K562 (cell line): Measurements from ENCODE around the gene CPM. TPM values are rescaled to one million over a fixed set of nuclear protein-coding genes. Genes with fewer than 3 reads are reported as not detected.

Experiments
- ATAC-seq: fragments of 200-7000 bp; cut with Tn5 transposase; 3 replicates; pipeline ENCODE4 v1.9.1; 2020; ENCODE audit warnings: moderate library complexity
- BruUV-seq: library from RNA; stranded (reverse); fragments of 400-500 nt; replicated peaks from 2 replicates; lab custom pipeline; 2021; lab: Mats Ljungman, UMichigan
- CTCF ChIA-PET: fragments of 300-600 bp; formaldehyde crosslinking; extraction: SDS; loops from one replicate; lab custom pipeline; 2021; ENCODE audit warnings: low intra/inter-chr PET ratio; lab: Yijun Ruan, JAX
- POLR2A ChIA-PET: fragments of 300-600, 350-650 bp; sonication (Branson Sonifier 250); formaldehyde crosslinking; extraction: SDS; loops from one replicate; lab custom pipeline; 2021; ENCODE audit warnings: antibody characterized with exemption, inconsistent platforms; lab: Yijun Ruan, JAX
- DNase-seq, 4 experiments: peaks; one replicate each; pipeline versions ENCODE4 v3.0.0 to v3.0.0-alpha.2; 2011 to 2018; ENCODE audit warnings: low spot score in 3 of 4, mixed read lengths in 3 of 4; ENCODE audit errors: extremely low read depth in 1 of 4
- FAIRE-seq: peaks from 2 replicates; lab custom pipeline; 2011; peaks lifted over from hg19 to GRCh38; lab: Jason Lieb, UNC
- H2AFZ ChIP-seq: 2 replicates; pipeline ENCODE4 v1.6.0; 2011; ENCODE audit warnings: low read depth, low read length, control low read depth, inconsistent platforms
- H3K27ac ChIP-seq: fragments of 200-600 bp; 3 replicates; pipeline ENCODE4 v1.8.0; 2011; ENCODE audit warnings: low read depth, mild to moderate bottlenecking, control low read depth, inconsistent platforms, low read length, moderate library complexity, mixed read lengths; ENCODE audit errors: extremely low read depth
- H3K27me3 ChIP-seq, 2 experiments: fragments of 300-600 bp in 1 of 2; 2 replicates in 1 of 2; 3 replicates in 1 of 2; pipeline versions ENCODE4 v1.6.0 to v1.8.0; 2011; ENCODE audit warnings: inconsistent platforms in 2 of 2, low read length in 2 of 2, mild to moderate bottlenecking in 1 of 2, mixed read lengths in 1 of 2, moderate library complexity in 1 of 2; ENCODE audit not compliant: control insufficient read depth in 2 of 2, insufficient read depth in 2 of 2
- H3K36me3 ChIP-seq: fragments of 300-600 bp; 3 replicates; pipeline ENCODE4 v1.8.0; 2011; ENCODE audit warnings: mild to moderate bottlenecking, low read length, inconsistent platforms; ENCODE audit not compliant: control insufficient read depth, insufficient read depth
- H3K4me1 ChIP-seq, 2 experiments: fragments of 200-600 bp in 1 of 2; replicated peaks in 1 of 2; 2 replicates in 1 of 2; 3 replicates in 1 of 2; pipeline versions ENCODE4 v1.5.1 to v1.8.0; 2011; ENCODE audit warnings: inconsistent platforms in 2 of 2, low read length in 2 of 2, mild to moderate bottlenecking in 1 of 2, mixed read lengths in 1 of 2, moderate library complexity in 1 of 2; ENCODE audit not compliant: control insufficient read depth in 2 of 2, insufficient read depth in 2 of 2
- H3K4me2 ChIP-seq: 2 replicates; pipeline ENCODE4 v1.6.1; 2011; ENCODE audit warnings: low read length, control low read depth, inconsistent platforms, mixed read lengths; ENCODE audit not compliant: insufficient read depth
- H3K4me3 ChIP-seq: fragments of 200-600 bp; sonication (generic), shearing (Covaris generic); 2 replicates; pipeline ENCODE4 v1.5.1; 2016; ENCODE audit warnings: control low read depth, inconsistent platforms
- H3K79me2 ChIP-seq: fragments of 200-600 bp; 3 replicates; pipeline ENCODE4 v1.8.0; 2011; ENCODE audit warnings: low read length, inconsistent platforms; ENCODE audit not compliant: control insufficient read depth, insufficient read depth
- H3K9ac ChIP-seq, 2 experiments: 2 replicates each; pipeline versions ENCODE4 v1.6.0 to v1.6.1; 2011; ENCODE audit warnings: low read depth in 2 of 2, low read length in 2 of 2, control low read depth in 1 of 2, inconsistent platforms in 1 of 2, mild to moderate bottlenecking in 1 of 2, mixed read lengths in 1 of 2; ENCODE audit not compliant: insufficient read depth in 1 of 2
- H3K9me1 ChIP-seq: one replicate; pipeline ENCODE4 v1.6.0; 2011; ENCODE audit warnings: inconsistent platforms, mild to moderate bottlenecking, low read length, moderate library complexity; ENCODE audit not compliant: control insufficient read depth, insufficient read depth
- H3K9me3 ChIP-seq: replicated peaks from 2 replicates; pipeline ENCODE4 v1.5.1; 2011; ENCODE audit warnings: low read depth, low read length, inconsistent platforms; ENCODE audit not compliant: control insufficient read depth, insufficient read depth
- H4K20me1 ChIP-seq: replicated peaks from 2 replicates; pipeline ENCODE4 v1.6.1; 2011; ENCODE audit warnings: low read length, inconsistent platforms, mixed read lengths; ENCODE audit not compliant: control insufficient read depth, insufficient read depth
- ATF2 ChIP-seq: sonication (generic); formaldehyde crosslinking; IDR thresholded peaks from 2 replicates; pipeline ENCODE4 v1.8.1; 2022; ENCODE audit warnings: missing genetic modification reagents
- BRD4 ChIP-seq: fragments of 200-600 bp; sonication (generic); IDR thresholded peaks from 2 replicates; pipeline ENCODE4 v1.6.1; 2017; ENCODE audit warnings: inconsistent platforms
- CLOCK ChIP-seq: fragments of 250-450 bp; sonication (Bioruptor Pico); IDR thresholded peaks from 2 replicates; pipeline ENCODE4 v1.4.0; 2020; ENCODE audit warnings: mild to moderate bottlenecking, moderate library complexity, borderline replicate concordance
- HDAC6 ChIP-seq: IDR thresholded peaks from 2 replicates; pipeline ENCODE4 v1.6.1; 2012; ENCODE audit warnings: low read depth, mild to moderate bottlenecking, control low read depth, inconsistent platforms, low read length, moderate library complexity
- HOXB6 ChIP-seq: fragments of 250-450 bp; sonication (Bioruptor Pico); IDR thresholded peaks from 2 replicates; pipeline ENCODE4 v1.5.1; 2022; ENCODE audit warnings: mild to moderate bottlenecking, borderline replicate concordance
- LCOR ChIP-seq: sonication (generic); formaldehyde crosslinking; IDR thresholded peaks from 2 replicates; pipeline ENCODE4 v1.8.0; 2022; ENCODE audit warnings: mild to moderate bottlenecking, missing genetic modification reagents
- RBFOX2 ChIP-seq: fragments of 200-400 bp; formaldehyde crosslinking; IDR thresholded peaks from 2 replicates; pipeline ENCODE4 v1.6.1; 2017; ENCODE audit warnings: low read depth, mild to moderate bottlenecking, low read length, moderate library complexity
- TAF1 ChIP-seq: IDR thresholded peaks from 2 replicates; pipeline ENCODE4 v1.6.1; 2011; ENCODE audit warnings: mild to moderate bottlenecking, low read length, moderate library complexity; ENCODE audit not compliant: insufficient read depth, control insufficient read depth, severe bottlenecking; ENCODE audit errors: extremely low read depth
- ZBTB33 ChIP-seq: sonication (generic); formaldehyde crosslinking; IDR thresholded peaks from 2 replicates; pipeline ENCODE4 v1.8.1; 2023; ENCODE audit warnings: mild to moderate bottlenecking, missing genetic modification reagents
- ZNF24 ChIP-seq: fragments of 450-650 bp; IDR thresholded peaks from 2 replicates; pipeline ENCODE4 v1.6.1; 2016
- WGBS: fragments of 100-300 bp; shearing (Covaris generic); methylation state at CpG from one replicate; pipeline ENCODE4 v1.1.6; 2016; ENCODE audit warnings: low coverage, mixed read lengths; ENCODE audit not compliant: insufficient coverage; ENCODE audit errors: missing lambda C conversion rate; 5-methylcytosine and 5-hydroxymethylcytosine counted together
- in situ Hi-C: fragments of 300-500 bp; cut with MboI; formaldehyde crosslinking; loops from 4 replicates; pipeline ENCODE4 v1.15.0; 2018; ENCODE audit warnings: inconsistent platforms, mixed read lengths
- intact Hi-C: fragments of 100-400 bp; cut with micrococcal nuclease; formaldehyde crosslinking; loops from 2 replicates; pipeline ENCODE4 v1.14.2; 2022
- polyA plus RNA-seq, 8 experiments: library from polyadenylated mRNA; depleted of rRNA in 4 of 8; stranded (reverse) in 5 of 8; unstranded in 3 of 8; fragments of >200 nt; fragmentation: Nextera tagmentation in 2 of 8; fragmentation: Illumina TruSeq in 1 of 8; extraction: Ambion mirVana in 2 of 8; extraction: Trizol in 1 of 8; gene quantifications; 2 replicates each; pipeline versions ENCODE4 v1.2.1 to v1.2.3, GENCODE V29; 2011 to 2014; ENCODE audit warnings: inconsistent platforms in 1 of 8, missing spikeins in 1 of 8
- total RNA-seq, 7 experiments: library from RNA; depleted of rRNA in 6 of 7; stranded (reverse); fragments of >200 nt in 6 of 7; fragmentation: Illumina TruSeq in 2 of 7; extraction: Trizol in 2 of 7; gene quantifications; 2 replicates each; pipeline versions ENCODE4 v1.2.1 to v1.2.3, GENCODE V29; 2011 to 2021; ENCODE audit warnings: low replicate concordance in 1 of 7

CPM gene
- total and polyA plus RNA-seq, 9 of the 15 experiments (the other 6 are each of a cell fraction or from before 2014, with no cell fraction given): 0.31 TPM; not detected in 8

- no peak overlapping the region for H3K9ac ChIP-seq
- H3K27ac ChIP-seq: no peak overlapping the region
- intact Hi-C loops: no loop called here
- H3K27me3 ChIP-seq: no peaks in the 10 kb centered on the region
- peaks cover 92% of the 10 kb centered on the region for H3K36me3 ChIP-seq
- H2AFZ ChIP-seq: no peak overlapping the region
- ATAC-seq (no peak), DNase-seq (peak in 1 of 4 experiments; percentile 19), FAIRE-seq (no peak)
- H3K9me1 ChIP-seq: no peaks in the 10 kb centered on the region
- H3K4me2 ChIP-seq: no peak overlapping the region
- no peaks in the 10 kb centered on the region for H3K4me1 ChIP-seq
- in situ Hi-C loops: no loop called here
- no peak overlapping the region for H3K4me3 ChIP-seq
- POLR2A ChIA-PET: interaction anchor here (0.8 kb wide), 1 partner anchor 333 kb away, joined by 3 read pairs; no protein-coding TSS in a partner anchor
- no TSS peak for BruUV-seq
- TF ChIP-seq LCOR (CRISPR knock-in tag): no peak
- no peak for TF ChIP-seq ZNF24
- no peak for TF ChIP-seq BRD4
- H4K20me1 ChIP-seq: no peaks in the 10 kb centered on the region
- CTCF ChIA-PET: no interaction called here
- WGBS: 97% methylated on average over 4 of the region's 5 CpGs
- H3K79me2 ChIP-seq: peaks cover 22% of the 10 kb centered on the region; the same call in 2 of the 3 replicates
- no peaks in the 10 kb centered on the region for H3K9me3 ChIP-seq
Measured at GRCh38 chr12:68824131-68824530, 108.8 kb downstream of the CPM start.

- Histone ChIP-seq H3K79me2 (peaks cover 22% of the 10 kb centered on the region; the same call in 2 of the 3 replicates), H3K27me3 (no peaks in the 10 kb centered on the region), H3K27ac (no peak overlapping the region), H3K4me1 (no peaks in the 10 kb centered on the region), H3K9me1 (no peaks in the 10 kb centered on the region), H3K9ac (no peak overlapping the region), H4K20me1 (no peaks in the 10 kb centered on the region), H3K9me3 (no peaks in the 10 kb centered on the region), H3K4me3 (no peak overlapping the region), H3K4me2 (no peak overlapping the region), H2AFZ (no peak overlapping the region), H3K36me3 (peaks cover 92% of the 10 kb centered on the region)
- DNase-seq (no peak), FAIRE-seq (peak; percentile 26), ATAC-seq (no peak)
- 75% methylated on average over 3 of the region's 3 CpGs for WGBS
- in situ Hi-C loops (no loop called here), intact Hi-C loops (no loop called here)
- ChIA-PET POLR2A (interaction anchor here (0.6 to 1.0 kb wide), 4 partner anchors 9 to 333 kb away, joined by 3 to 4 read pairs (median 3); no protein-coding TSS in a partner anchor), CTCF (no interaction called here)
- no TSS peak for BruUV-seq
- TF ChIP-seq ATF2 (CRISPR knock-in tag): no peak
- no peak for TF ChIP-seq TAF1
- TF ChIP-seq ZBTB33 (CRISPR knock-in tag): no peak
- TF ChIP-seq HDAC6: no peak
- TF ChIP-seq RBFOX2: no peak
- no peak for TF ChIP-seq CLOCK (CRISPR knock-in tag)
- TF ChIP-seq HOXB6 (CRISPR knock-in tag): no peak
Measured at GRCh38 chr12:68823696-68824095, 109.3 kb downstream of the CPM start.
